Upper lobe of right lung (tissue), 1 donor: ENCODE results near the gene INSYN2B. TPM values are rescaled to one million over a fixed set of nuclear protein-coding genes. Genes with fewer than 3 reads are reported as not detected.
A peak's percentile ranks its signal among the peaks of the same experiment; 100 is the strongest.

Source experiments
- ATAC-seq: fragments of 200-7000 bp; cut with Tn5 transposase; one replicate; pipeline ENCODE4 v1.9.1; 2020; ENCODE audit warnings: mild to moderate bottlenecking, moderate library complexity
- DNase-seq: peaks from one replicate; pipeline ENCODE4 v3.0.0-alpha.2; 2020
- H3K27ac ChIP-seq: fragments of 200-600 bp; one replicate; pipeline ENCODE4 v1.8.0; 2022
- H3K27me3 ChIP-seq: fragments of 200-600 bp; one replicate; pipeline ENCODE4 v1.8.0; 2022; ENCODE audit warnings: mild to moderate bottlenecking
- H3K36me3 ChIP-seq: fragments of 200-600 bp; one replicate; pipeline ENCODE4 v1.8.0; 2022
- H3K4me1 ChIP-seq: fragments of 200-600 bp; one replicate; pipeline ENCODE4 v1.8.0; 2022
- H3K4me3 ChIP-seq: fragments of 200-600 bp; one replicate; pipeline ENCODE4 v1.8.0; 2022; ENCODE audit warnings: mild to moderate bottlenecking
- H3K9me3 ChIP-seq: fragments of 200-600 bp; one replicate; pipeline ENCODE4 v1.8.0; 2022
- intact Hi-C: fragments of 100-400 bp; cut with DNase I; formaldehyde crosslinking; loops from one replicate; pipeline ENCODE4 v1.11.0; 2022
- total RNA-seq: library from RNA; stranded (reverse); fragmentation: NEBNext Ultra II Directional; extraction: Animal tissue kit (Norgen Biotek cat#: 25700); gene quantifications from one replicate; pipeline ENCODE4 v1.2.1, GENCODE V29; 2021
- TF ChIP-seq, protein P1 (sequence below): fragments of 200-600 bp; IDR thresholded peaks from one replicate; pipeline ENCODE4 v1.8.0; 2022; ENCODE audit warnings: antibody characterized with exemption
- donor health status: DM: no; HTN: yes; CAD: no; lungs with severe emphysema.

INSYN2B gene
- total RNA-seq, 1 donor from 2014 or later: 0.17 TPM

DNA sequence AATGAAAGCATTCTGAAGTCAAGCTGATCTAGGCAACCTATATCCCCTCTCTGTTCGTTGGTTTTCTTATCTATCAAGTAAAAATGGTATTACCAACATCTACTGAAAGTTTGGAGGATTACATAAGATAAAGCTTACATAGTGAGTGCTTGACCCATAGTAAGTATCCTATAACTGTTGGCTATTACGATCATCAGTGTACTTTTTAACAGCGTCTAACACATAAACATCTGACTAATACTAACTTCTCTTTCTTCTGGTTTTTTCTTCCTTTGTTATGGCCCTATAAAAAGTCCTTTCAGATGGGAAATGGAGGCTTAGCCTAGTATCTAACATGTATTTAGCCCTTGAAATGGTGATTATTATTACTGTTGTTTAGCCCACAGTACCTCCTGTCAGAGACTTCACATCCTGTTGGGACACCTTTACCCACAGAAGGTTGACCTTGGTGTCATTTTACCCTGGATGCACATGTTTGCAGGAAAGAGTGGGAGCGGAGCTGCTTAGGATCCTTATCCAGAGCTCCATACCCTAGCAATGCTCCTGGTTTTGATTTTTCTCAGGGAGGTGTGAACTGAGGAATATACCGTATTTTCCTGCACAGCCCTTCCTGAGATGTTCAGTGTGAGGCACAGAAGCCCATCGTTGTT, 6.0 kb downstream of the INSYN2B start:
- Histone ChIP-seq H3K27me3 (no peaks in the 10 kb centered on the region), H3K9me3 (no peaks in the 10 kb centered on the region), H3K27ac (no peak overlapping the region), H3K4me1 (no peaks in the 10 kb centered on the region), H3K36me3 (no peaks in the 10 kb centered on the region), H3K4me3 (no peak overlapping the region)
- no peak for ATAC-seq
- intact Hi-C loops: no loop called here
- TF ChIP-seq, protein P1, sequence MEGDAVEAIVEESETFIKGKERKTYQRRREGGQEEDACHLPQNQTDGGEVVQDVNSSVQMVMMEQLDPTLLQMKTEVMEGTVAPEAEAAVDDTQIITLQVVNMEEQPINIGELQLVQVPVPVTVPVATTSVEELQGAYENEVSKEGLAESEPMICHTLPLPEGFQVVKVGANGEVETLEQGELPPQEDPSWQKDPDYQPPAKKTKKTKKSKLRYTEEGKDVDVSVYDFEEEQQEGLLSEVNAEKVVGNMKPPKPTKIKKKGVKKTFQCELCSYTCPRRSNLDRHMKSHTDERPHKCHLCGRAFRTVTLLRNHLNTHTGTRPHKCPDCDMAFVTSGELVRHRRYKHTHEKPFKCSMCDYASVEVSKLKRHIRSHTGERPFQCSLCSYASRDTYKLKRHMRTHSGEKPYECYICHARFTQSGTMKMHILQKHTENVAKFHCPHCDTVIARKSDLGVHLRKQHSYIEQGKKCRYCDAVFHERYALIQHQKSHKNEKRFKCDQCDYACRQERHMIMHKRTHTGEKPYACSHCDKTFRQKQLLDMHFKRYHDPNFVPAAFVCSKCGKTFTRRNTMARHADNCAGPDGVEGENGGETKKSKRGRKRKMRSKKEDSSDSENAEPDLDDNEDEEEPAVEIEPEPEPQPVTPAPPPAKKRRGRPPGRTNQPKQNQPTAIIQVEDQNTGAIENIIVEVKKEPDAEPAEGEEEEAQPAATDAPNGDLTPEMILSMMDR: no peak
- no peak for DNase-seq

DNA sequence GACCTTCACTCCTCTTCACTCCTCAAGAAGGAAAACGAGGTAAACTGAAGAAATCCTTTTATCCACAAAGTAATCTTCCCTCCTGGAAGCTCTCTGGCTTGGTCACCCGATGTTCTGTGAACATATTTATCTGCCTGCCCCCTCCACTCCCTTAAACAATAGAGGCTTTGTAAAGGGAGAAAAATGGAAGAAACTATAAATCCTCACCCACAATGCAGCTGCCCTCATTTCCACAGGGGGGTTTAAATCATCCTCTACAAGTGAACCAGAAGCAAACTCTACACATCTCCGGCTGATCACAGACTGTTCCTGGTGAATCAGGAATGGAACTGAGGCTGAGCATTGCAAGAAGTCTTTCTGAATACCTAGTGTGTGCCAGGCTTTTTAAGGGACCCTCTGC, 7.2 kb downstream of the INSYN2B start:
- DNase-seq (no peak), ATAC-seq (no peak)
- Histone ChIP-seq H3K4me1 (no peaks in the 10 kb centered on the region), H3K36me3 (no peaks in the 10 kb centered on the region), H3K27ac (no peak overlapping the region), H3K9me3 (no peaks in the 10 kb centered on the region), H3K27me3 (no peaks in the 10 kb centered on the region), H3K4me3 (no peak overlapping the region)
- intact Hi-C loops: no loop called here
- TF ChIP-seq, protein P1: no peak

DNA sequence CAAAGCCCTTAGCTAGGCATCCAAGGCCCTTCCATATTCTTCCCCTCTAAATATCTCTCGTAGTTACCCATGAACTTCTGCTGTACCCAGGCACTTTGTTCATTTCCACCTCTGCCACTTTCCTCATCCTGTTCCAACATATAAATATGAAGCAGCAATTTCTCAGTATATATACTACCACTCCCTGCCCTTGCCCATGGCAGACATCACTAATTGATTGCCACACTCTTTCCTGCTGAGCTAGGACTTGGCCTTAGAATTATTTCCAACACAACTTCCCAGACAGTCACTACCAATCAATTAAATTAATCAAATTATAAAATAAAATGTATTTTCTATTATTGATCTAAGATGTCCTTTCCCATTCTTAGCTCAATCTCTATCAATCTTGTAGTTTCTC, 8.5 kb downstream of the INSYN2B start:
- Histone ChIP-seq H3K4me1 (no peaks in the 10 kb centered on the region), H3K36me3 (no peaks in the 10 kb centered on the region), H3K27ac (no peak overlapping the region), H3K27me3 (no peaks in the 10 kb centered on the region), H3K9me3 (no peaks in the 10 kb centered on the region), H3K4me3 (no peak overlapping the region)
- DNase-seq (no peak), ATAC-seq (no peak)
- TF ChIP-seq, protein P1: no peak
- intact Hi-C loops: no loop called here

DNA sequence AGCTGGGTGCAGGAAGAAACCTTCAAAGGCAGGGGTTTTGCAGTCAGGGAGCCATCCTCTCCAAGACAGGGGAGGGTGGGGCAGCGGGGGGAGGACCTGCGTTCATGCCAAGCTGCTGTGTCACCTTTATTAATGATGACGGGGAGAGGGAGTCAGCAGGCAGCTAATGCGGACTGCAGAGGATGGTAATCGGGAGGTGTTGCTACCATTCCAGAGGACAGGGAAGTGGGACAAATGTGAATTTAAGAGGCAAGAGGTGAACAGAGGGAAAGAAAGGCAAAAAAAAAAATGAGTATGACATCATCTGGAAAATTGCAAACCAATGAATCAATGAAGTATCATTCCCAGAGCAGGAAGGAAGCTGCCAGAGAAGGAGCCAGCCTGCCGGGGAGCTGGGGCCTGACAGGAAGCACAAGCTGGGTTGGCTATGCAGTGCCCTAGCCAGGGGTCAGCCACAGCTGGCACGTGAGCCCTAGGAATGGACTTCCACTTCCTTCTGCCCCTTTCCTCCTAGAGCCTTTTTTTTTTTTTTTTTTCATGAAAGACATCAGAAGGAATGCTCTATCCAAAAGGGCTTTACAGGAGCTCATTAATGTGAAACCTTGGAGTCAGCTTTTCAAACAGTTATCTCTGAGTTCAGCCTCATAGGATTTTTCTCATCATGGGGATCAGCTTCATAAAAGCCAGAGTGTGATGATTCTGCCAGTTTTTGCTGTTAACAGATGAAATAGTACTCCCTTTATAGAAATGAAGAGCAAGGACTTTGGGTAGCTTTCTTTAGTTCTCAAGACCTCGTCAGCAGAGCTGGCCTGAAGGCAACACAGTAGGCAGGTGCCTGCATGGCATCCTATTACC, 9.2 kb downstream of the INSYN2B start:
- DNase-seq (no peak), ATAC-seq (peak; percentile 62)
- no peak overlapping the region for H3K27ac ChIP-seq
- H3K4me1 ChIP-seq: no peaks in the 10 kb centered on the region
- H3K36me3 ChIP-seq: no peaks in the 10 kb centered on the region
- no peaks in the 10 kb centered on the region for H3K27me3 ChIP-seq
- H3K9me3 ChIP-seq: no peaks in the 10 kb centered on the region
- TF ChIP-seq, protein P1: no peak
- no peak overlapping the region for H3K4me3 ChIP-seq
- intact Hi-C loops: no loop called here

DNA sequence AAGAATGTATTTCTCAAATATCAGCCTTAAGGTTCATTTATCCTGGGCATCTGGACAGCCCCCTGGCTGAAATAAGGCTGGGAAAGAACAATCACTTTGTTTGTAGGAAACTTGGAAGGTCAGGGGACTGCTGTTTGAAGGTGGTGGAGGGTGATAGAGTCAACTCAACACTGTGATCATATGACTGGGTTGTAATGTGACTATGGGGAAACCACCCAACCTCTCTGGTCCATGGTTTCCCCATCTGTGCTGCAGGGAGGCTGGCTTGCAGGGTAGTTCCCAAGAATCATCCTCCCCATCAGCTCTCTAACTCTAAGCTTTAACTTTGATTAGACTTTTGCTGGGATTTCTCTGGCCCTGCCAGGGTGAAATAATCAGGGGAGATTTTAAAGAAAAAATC, 10.0 kb downstream of the INSYN2B start:
- ATAC-seq (no peak), DNase-seq (no peak)
- H3K36me3 ChIP-seq: no peaks in the 10 kb centered on the region
- H3K4me3 ChIP-seq: no peak overlapping the region
- intact Hi-C loops: no loop called here
- H3K27ac ChIP-seq: no peak overlapping the region
- TF ChIP-seq, protein P1: no peak
- no peaks in the 10 kb centered on the region for H3K27me3 ChIP-seq
- H3K4me1 ChIP-seq: no peaks in the 10 kb centered on the region
- H3K9me3 ChIP-seq: no peaks in the 10 kb centered on the region
